Activated naive CD8-positive, alpha-beta T cell (primary cell): ENCODE data around the gene DNAJC28.
"Not testable (repeated sequence)": the region's sequence is repeated elsewhere in the genome, so short reads cannot be mapped to it uniquely, and the experiment has no call there.

Source experiments
- H3K27ac Mint-ChIP-seq: one replicate; pipeline ENCODE4 v1.8.0; 2021; ENCODE audit warnings: mixed read lengths
- H3K27me3 Mint-ChIP-seq: one replicate; pipeline ENCODE4 v1.8.0; 2021; ENCODE audit warnings: mixed read lengths
- H3K36me3 Mint-ChIP-seq: one replicate; pipeline ENCODE4 v1.8.0; 2021; ENCODE audit warnings: mixed read lengths
- H3K4me1 Mint-ChIP-seq: one replicate; pipeline ENCODE4 v1.8.0; 2021; ENCODE audit warnings: low read depth, mixed read lengths
- H3K4me3 Mint-ChIP-seq: one replicate; pipeline ENCODE4 v1.8.0; 2021; ENCODE audit warnings: mild to moderate bottlenecking, mixed read lengths
- H3K9me3 Mint-ChIP-seq: one replicate; pipeline ENCODE4 v1.8.0; 2021; ENCODE audit warnings: low read depth, mixed read lengths

DNAJC28 gene

GRCh38 chr21:33491373-33492102 lies at the start of gene DNAJC28:
Gene DNAJC28, minus strand, starts transcription at chr21:33491716. Its CDS starts 2,323 bp downstream, at chr21:33489393.
- Mint-ChIP-seq H3K27me3 (no peaks in the 10 kb centered on the region), H3K4me3 (peak within 1 kb of the TSS; percentile 89), H3K4me1 (peaks cover 11% of the 10 kb centered on the region), H3K36me3 (no peaks in the 10 kb centered on the region), H3K9me3 (no peaks in the 10 kb centered on the region), H3K27ac (peak within 1 kb of the TSS; percentile 89)

- Mint-ChIP-seq H3K27me3 (no peaks in the 10 kb centered on the region), H3K36me3 (peaks cover 16% of the 10 kb centered on the region), H3K4me3 (peak overlapping the region; percentile 99), H3K9me3 (no peaks in the 10 kb centered on the region), H3K27ac (peak overlapping the region; percentile 100), H3K4me1 (peaks cover 41% of the 10 kb centered on the region)
Observed at GRCh38 chr21:33541105-33541711, 49.7 kb upstream of the DNAJC28 start.

GRCh38 chr21:33540711-33541104 lies 49.2 kb upstream of the DNAJC28 start:
- H3K4me1 Mint-ChIP-seq = peaks cover 36% of the 10 kb centered on the region
- no peaks in the 10 kb centered on the region for H3K27me3 Mint-ChIP-seq
- no peaks in the 10 kb centered on the region for H3K9me3 Mint-ChIP-seq
- peak overlapping the region; percentile 96 for H3K27ac Mint-ChIP-seq
- peaks cover 16% of the 10 kb centered on the region for H3K36me3 Mint-ChIP-seq
- peak overlapping the region; percentile 99 for H3K4me3 Mint-ChIP-seq

- Mint-ChIP-seq H3K27me3 (no peaks in the 10 kb centered on the region), H3K27ac (no peak overlapping the region), H3K36me3 (peaks cover 16% of the 10 kb centered on the region), H3K4me1 (peaks cover 27% of the 10 kb centered on the region), H3K4me3 (peak overlapping the region; percentile 41), H3K9me3 (no peaks in the 10 kb centered on the region)
Observed at GRCh38 chr21:33539616-33540015, 48.1 kb upstream of the DNAJC28 start.

GRCh38 chr21:33537212-33537611 lies 45.7 kb upstream of the DNAJC28 start:
- H3K36me3 Mint-ChIP-seq = peaks cover 17% of the 10 kb centered on the region
- no peaks in the 10 kb centered on the region for H3K27me3 Mint-ChIP-seq
- H3K4me1 Mint-ChIP-seq = peaks cover 23% of the 10 kb centered on the region
- H3K27ac Mint-ChIP-seq = no peak overlapping the region
- no peak overlapping the region for H3K4me3 Mint-ChIP-seq
- H3K9me3 Mint-ChIP-seq = no peaks in the 10 kb centered on the region

GRCh38 chr21:33531007-33531406 lies 39.5 kb upstream of the DNAJC28 start:
- Mint-ChIP-seq H3K4me1 (no peaks in the 10 kb centered on the region), H3K4me3 (no peak overlapping the region), H3K36me3 (peaks cover 2% of the 10 kb centered on the region), H3K9me3 (no peaks in the 10 kb centered on the region), H3K27me3 (no peaks in the 10 kb centered on the region), H3K27ac (no peak overlapping the region)

- no peaks in the 10 kb centered on the region for H3K4me1 Mint-ChIP-seq
- no peaks in the 10 kb centered on the region for H3K27me3 Mint-ChIP-seq
- H3K36me3 Mint-ChIP-seq = peaks cover 5% of the 10 kb centered on the region
- no peak overlapping the region for H3K4me3 Mint-ChIP-seq
- H3K27ac Mint-ChIP-seq = no peak overlapping the region
- no peaks in the 10 kb centered on the region for H3K9me3 Mint-ChIP-seq
Observed at GRCh38 chr21:33522953-33523349, 31.4 kb upstream of the DNAJC28 start.

GRCh38 chr21:33522297-33522952 lies 30.9 kb upstream of the DNAJC28 start:
- Mint-ChIP-seq H3K9me3 (no peaks in the 10 kb centered on the region), H3K4me1 (no peaks in the 10 kb centered on the region), H3K27me3 (no peaks in the 10 kb centered on the region), H3K4me3 (no peak overlapping the region), H3K36me3 (peaks cover 5% of the 10 kb centered on the region), H3K27ac (no peak overlapping the region)

- no peaks in the 10 kb centered on the region for H3K9me3 Mint-ChIP-seq
- H3K27me3 Mint-ChIP-seq = no peaks in the 10 kb centered on the region
- no peak overlapping the region for H3K4me3 Mint-ChIP-seq
- H3K4me1 Mint-ChIP-seq = peaks cover 3% of the 10 kb centered on the region
- H3K36me3 Mint-ChIP-seq = peaks cover 16% of the 10 kb centered on the region
- no peak overlapping the region for H3K27ac Mint-ChIP-seq
Observed at GRCh38 chr21:33518899-33519298, 27.4 kb upstream of the DNAJC28 start.

- Mint-ChIP-seq H3K4me3 (no peak overlapping the region), H3K27me3 (no peaks in the 10 kb centered on the region), H3K27ac (peak overlapping the region; percentile 51), H3K36me3 (peaks cover 18% of the 10 kb centered on the region), H3K4me1 (peaks cover 3% of the 10 kb centered on the region), H3K9me3 (no peaks in the 10 kb centered on the region)
Observed at GRCh38 chr21:33514229-33514628, 22.7 kb upstream of the DNAJC28 start.

- Mint-ChIP-seq H3K36me3 (peaks cover 23% of the 10 kb centered on the region), H3K4me1 (peaks cover 3% of the 10 kb centered on the region), H3K4me3 (no peak overlapping the region)
Observed at GRCh38 chr21:33512481-33512880, 21.0 kb upstream of the DNAJC28 start.

GRCh38 chr21:33511639-33512038 lies 20.1 kb upstream of the DNAJC28 start:
- no peaks in the 10 kb centered on the region for H3K27me3 Mint-ChIP-seq
- peaks cover 3% of the 10 kb centered on the region for H3K4me1 Mint-ChIP-seq
- H3K36me3 Mint-ChIP-seq = peaks cover 25% of the 10 kb centered on the region
- no peak overlapping the region for H3K27ac Mint-ChIP-seq
- no peaks in the 10 kb centered on the region for H3K9me3 Mint-ChIP-seq
- H3K4me3 Mint-ChIP-seq = no peak overlapping the region

More at GRCh38 chr21:33512481-33512880, 21.0 kb upstream of the DNAJC28 start:
- H3K27ac Mint-ChIP-seq = no peak overlapping the region
- H3K9me3 Mint-ChIP-seq = no peaks in the 10 kb centered on the region
- H3K27me3 Mint-ChIP-seq = no peaks in the 10 kb centered on the region

GRCh38 chr21:33510826-33511225 lies 19.3 kb upstream of the DNAJC28 start:
- no peak overlapping the region for H3K4me3 Mint-ChIP-seq
- peaks cover 3% of the 10 kb centered on the region for H3K4me1 Mint-ChIP-seq
- peaks cover 27% of the 10 kb centered on the region for H3K36me3 Mint-ChIP-seq
- no peaks in the 10 kb centered on the region for H3K27me3 Mint-ChIP-seq
- no peaks in the 10 kb centered on the region for H3K9me3 Mint-ChIP-seq
- H3K27ac Mint-ChIP-seq = no peak overlapping the region

GRCh38 chr21:33507003-33507402 lies 15.5 kb upstream of the DNAJC28 start:
- H3K27me3 Mint-ChIP-seq, H3K27ac Mint-ChIP-seq, H3K4me1 Mint-ChIP-seq, H3K4me3 Mint-ChIP-seq, H3K9me3 Mint-ChIP-seq: not testable (repeated sequence)
- H3K36me3 Mint-ChIP-seq = peaks cover 23% of the 10 kb centered on the region

GRCh38 chr21:33505833-33506232 lies 14.3 kb upstream of the DNAJC28 start:
- Mint-ChIP-seq H3K9me3 (no peaks in the 10 kb centered on the region), H3K36me3 (peaks cover 22% of the 10 kb centered on the region), H3K4me1 (no peaks in the 10 kb centered on the region), H3K4me3 (no peak overlapping the region), H3K27me3 (no peaks in the 10 kb centered on the region), H3K27ac (no peak overlapping the region)
